ENCODE data around the gene RPL15. TPM values are rescaled to one million over a fixed set of nuclear protein-coding genes. Genes with fewer than 3 reads are reported as not detected.
"Not testable (repeated sequence)": the region's sequence is repeated elsewhere in the genome, so short reads cannot be mapped to it uniquely, and the experiment has no call there.

Gene RPL15
- polyA plus RNA-seq, 2 of the 4 experiments (the other 2 are of a cell fraction): 2,178 to 2,933 TPM

- H3K4me1 ChIP-seq: peaks cover 23% of the 10 kb centered on the region
- H3K9me3 ChIP-seq: no peaks in the 10 kb centered on the region
- FAIRE-seq: no peak
- no peak for ATAC-seq
- TF ChIP-seq EHF (CRISPR knock-in tag; IDR thresholded peaks at IDR 0.05): no peak
- no peak overlapping the region for H3K4me2 ChIP-seq
- ChIA-PET CTCF (interaction anchor here (5.2 kb wide), 1 partner anchor 9 kb away, joined by 31 read pairs; no protein-coding TSS in a partner anchor), POLR2A (no interaction called here)
- no peak overlapping the region for H3K4me3 ChIP-seq
- 91% methylated on average over 4 of the region's 4 CpGs for WGBS (ENCODE audit: missing lambda C conversion rate)
- DNase-seq (ENCODE audit: low read depth in 1 of 2, low spot score in 1 of 2): no peak
- H3K27ac ChIP-seq: no peak overlapping the region
Measured at GRCh38 chr3:23880703-23881339, 36.1 kb upstream of the RPL15 start.

GRCh38 chr3:23881993-23882392, 34.9 kb upstream of the RPL15 start:
- H3K4me1 ChIP-seq: peaks cover 12% of the 10 kb centered on the region
- ChIA-PET CTCF (interaction anchor here (1.1 to 1.6 kb wide), 2 partner anchors 13 to 48 kb away, joined by 4 read pairs; no protein-coding TSS in a partner anchor), POLR2A (interaction anchor here (2.4 kb wide), 1 partner anchor 35 kb away, joined by 9 read pairs; the partner anchor contains the start of genes NKIRAS1 and RPL15)
- WGBS (ENCODE audit: missing lambda C conversion rate): 100% methylated on average over 4 of the region's 4 CpGs
- FAIRE-seq; ATAC-seq; DNase-seq (ENCODE audit: low read depth in 1 of 2, low spot score in 1 of 2); H3K4me3 ChIP-seq; H3K27ac ChIP-seq; H3K4me2 ChIP-seq; H3K9me3 ChIP-seq: not testable (repeated sequence)

- DNase-seq (ENCODE audit: low read depth in 1 of 2, low spot score in 1 of 2) (no peak), FAIRE-seq (no peak), ATAC-seq (no peak; a peak in 2 of 6 replicates)
- Histone ChIP-seq H3K9me3 (no peaks in the 10 kb centered on the region), H3K27ac (no peak overlapping the region), H3K4me3 (no peak overlapping the region), H3K4me1 (peaks cover 7% of the 10 kb centered on the region), H3K4me2 (no peak overlapping the region)
- TF ChIP-seq REST (IDR thresholded peaks at IDR 0.05): no peak
- no peak for TF ChIP-seq PHF8 (IDR thresholded peaks at IDR 0.05; ENCODE audit: borderline replicate concordance, low read depth)
- no peak for TF ChIP-seq SREBF2 (IDR thresholded peaks at IDR 0.05)
- POLR2A ChIA-PET: interaction anchor here (2.4 kb wide), 1 partner anchor 35 kb away, joined by 9 read pairs; the partner anchor contains the start of genes NKIRAS1 and RPL15
- CTCF ChIA-PET: interaction anchor here (1.1 to 1.6 kb wide), 2 partner anchors 13 to 48 kb away, joined by 4 read pairs; no protein-coding TSS in a partner anchor
- 97% methylated on average over 16 of the region's 28 CpGs for WGBS (ENCODE audit: missing lambda C conversion rate)
Measured at GRCh38 chr3:23882487-23882918, 34.4 kb upstream of the RPL15 start.

GRCh38 chr3:23884481-23884880, 32.5 kb upstream of the RPL15 start:
- Histone ChIP-seq H3K27ac (no peak overlapping the region), H3K4me2 (no peak overlapping the region), H3K4me1 (peaks cover 12% of the 10 kb centered on the region; the same call in 2 of the 3 replicates), H3K4me3 (no peak overlapping the region), H3K9me3 (no peaks in the 10 kb centered on the region)
- 90% methylated on average over 2 of the region's 2 CpGs for WGBS (ENCODE audit: missing lambda C conversion rate)
- peak in 1 of 2 experiments; percentile 38 for DNase-seq (ENCODE audit: low read depth in 1 of 2, low spot score in 1 of 2)
- TF ChIP-seq RAD21 (conservative IDR thresholded peaks at IDR 0.05 in 1 of 2, IDR thresholded peaks at IDR 0.05 in 1 of 2) (0 out of 5 replicates have a peak, but pooled peaks of 1 of the 2 experiments have one; percentile 14), RNF2 (IDR thresholded peaks at IDR 0.05; ENCODE audit: borderline replicate concordance, low read depth) (no peak)
- POLR2A ChIA-PET: no interaction called here
- no peak for FAIRE-seq
- CTCF ChIA-PET: interaction anchor here (0.6 to 1.2 kb wide), 2 partner anchors 51 to 141 kb away, joined by 3 read pairs; no protein-coding TSS in a partner anchor
- peak; percentile 81 to 82 for ATAC-seq

GRCh38 chr3:23885210-23885609, 31.7 kb upstream of the RPL15 start:
- no peak for FAIRE-seq
- WGBS (ENCODE audit: missing lambda C conversion rate): 80% methylated on average over 6 of the region's 6 CpGs
- POLR2A ChIA-PET: no interaction called here
- no peak for TF ChIP-seq CHD4 (IDR thresholded peaks at IDR 0.05; ENCODE audit: borderline replicate concordance)
- no peak for TF ChIP-seq JUNB (IDR thresholded peaks at IDR 0.05)
- TF ChIP-seq POLR2AphosphoS2 (conservative IDR thresholded peaks at IDR 0.05; ENCODE audit: low read length): no peak
- no peak for TF ChIP-seq SREBF2 (IDR thresholded peaks at IDR 0.05)
- TF ChIP-seq POLR2A (IDR thresholded peaks at IDR 0.05; ENCODE audit: low read length): no peak
- TF ChIP-seq CBX8 (IDR thresholded peaks at IDR 0.05): no peak
- no peak for TF ChIP-seq FOSL2 (IDR thresholded peaks at IDR 0.05)
- TF ChIP-seq FOSL2 (CRISPR knock-in tag; IDR thresholded peaks at IDR 0.05): no peak
- TF ChIP-seq NFE2L2 (conservative IDR thresholded peaks at IDR 0.05; ENCODE audit: low read length): no peak
- no peak for TF ChIP-seq RARB (CRISPR knock-in tag; IDR thresholded peaks at IDR 0.05)
- TF ChIP-seq SMC3 (IDR thresholded peaks at IDR 0.05): no peak
- TF ChIP-seq MAZ (IDR thresholded peaks at IDR 0.05; ENCODE audit: borderline replicate concordance, low read depth, low read length): no peak
- no peak for TF ChIP-seq JUN (IDR thresholded peaks at IDR 0.05)
- TF ChIP-seq MAX (IDR thresholded peaks at IDR 0.05): no peak
- TF ChIP-seq HDAC2 (IDR thresholded peaks at IDR 0.05): no peak
- TF ChIP-seq ELK1 (IDR thresholded peaks at IDR 0.05; ENCODE audit: low read depth, low read length): no peak
- no peak for TF ChIP-seq RCOR1 (IDR thresholded peaks at IDR 0.05; ENCODE audit: low read depth, low read length)

More at GRCh38 chr3:23885210-23885609, 31.7 kb upstream of the RPL15 start:
- ATAC-seq (no peak), DNase-seq (ENCODE audit: low read depth in 1 of 2, low spot score in 1 of 2) (no peak)
- Histone ChIP-seq H3K9me3 (no peaks in the 10 kb centered on the region), H3K27ac (no peak overlapping the region), H3K4me2 (no peak overlapping the region), H3K4me3 (no peak overlapping the region), H3K4me1 (peaks cover 13% of the 10 kb centered on the region; the same call in 2 of the 3 replicates)
- CTCF ChIA-PET: interaction anchor here (1.2 kb wide), 1 partner anchor 51 kb away, joined by 3 read pairs; no protein-coding TSS in a partner anchor
